NCI-H146 treated with DMSO at 0.1 percent for 48 hours (cell line): ENCODE results near the gene B3GALT4.
"Not testable (repeated sequence)": the region's sequence is repeated elsewhere in the genome, so short reads cannot be mapped to it uniquely, and the experiment has no call there.

Source experiments
- DNase-seq: peaks from one replicate; lab custom pipeline; 2025; ENCODE audit not compliant: unreplicated experiment; lab: John Stamatoyannopoulos, UW

B3GALT4 gene

DNA sequence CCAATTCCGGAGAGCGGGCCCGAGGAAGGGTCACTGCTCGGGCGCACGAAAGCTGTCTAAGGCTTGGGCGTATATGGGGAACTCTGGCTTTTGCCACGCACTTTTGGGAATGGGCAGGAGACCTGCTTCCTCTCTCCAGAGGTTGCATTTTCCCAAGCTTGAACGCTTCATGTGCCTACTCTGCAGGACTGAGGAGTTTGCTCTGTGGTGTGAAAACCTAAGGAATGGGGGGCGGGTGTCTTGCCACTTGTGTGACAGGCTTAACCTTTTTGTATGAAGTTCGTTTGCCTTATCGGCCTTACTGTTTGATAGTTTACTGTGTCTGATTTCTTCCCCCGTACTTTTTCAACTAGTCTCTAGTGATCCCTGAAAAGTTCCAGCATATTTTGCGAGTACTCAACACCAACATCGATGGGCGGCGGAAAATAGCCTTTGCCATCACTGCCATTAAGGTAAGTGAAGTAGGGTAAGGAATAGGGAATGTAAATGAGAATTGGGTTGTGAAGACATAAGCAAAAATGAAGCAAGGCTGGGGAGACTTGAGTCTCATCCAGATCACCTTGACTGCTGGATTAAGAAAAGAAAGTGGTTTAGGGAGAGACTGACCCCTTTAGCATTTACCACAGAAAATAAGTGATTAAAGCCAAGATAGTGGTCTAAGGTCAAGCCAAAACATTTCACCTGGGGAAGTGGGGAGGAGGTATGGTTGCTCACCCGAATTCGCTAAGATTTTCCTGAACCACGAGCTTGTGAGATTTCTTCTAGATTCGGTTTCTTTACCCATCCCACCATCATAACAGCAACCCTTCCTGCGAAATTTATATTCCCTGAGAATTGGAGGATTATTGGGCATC lies 4.4 kb upstream of the B3GALT4 start:
- no peak for DNase-seq

DNA sequence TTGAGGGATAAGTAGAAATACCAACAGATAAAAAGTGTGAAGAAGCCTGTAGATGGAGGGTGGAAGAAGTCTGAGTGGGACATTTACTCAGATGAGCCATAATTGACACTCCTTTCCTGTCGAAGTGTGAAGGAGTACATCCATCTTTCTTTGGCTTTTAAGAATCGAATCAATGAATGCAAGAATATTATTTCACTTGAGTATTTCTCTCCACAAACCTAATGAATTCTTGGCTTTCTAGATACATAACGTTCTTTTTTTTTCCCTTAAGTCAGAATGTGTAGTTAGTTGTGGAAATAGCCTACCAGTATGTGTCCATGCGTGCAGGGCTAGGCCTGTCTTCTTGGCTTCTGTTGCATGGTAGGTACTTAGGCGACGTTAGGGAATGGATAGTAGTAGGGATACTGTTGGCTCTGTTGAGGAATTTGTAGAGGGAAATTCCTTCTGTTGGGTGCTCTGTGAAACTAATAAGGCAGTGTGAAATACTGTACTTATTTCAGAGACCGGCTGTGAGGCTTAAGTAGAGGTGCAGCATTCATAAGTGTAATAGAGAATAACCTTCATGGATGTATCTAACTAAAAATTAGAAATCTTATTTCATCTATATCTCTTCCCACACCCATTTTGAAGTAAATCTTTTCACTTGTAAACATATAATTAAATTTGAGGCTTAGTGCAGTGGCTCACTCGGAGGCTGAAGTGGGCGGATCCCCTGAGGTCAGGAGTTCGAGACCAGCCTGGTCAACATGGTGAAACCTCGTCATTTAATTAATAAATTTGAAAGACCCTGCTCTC lies 3.6 kb upstream of the B3GALT4 start:
- no peak for DNase-seq

DNA sequence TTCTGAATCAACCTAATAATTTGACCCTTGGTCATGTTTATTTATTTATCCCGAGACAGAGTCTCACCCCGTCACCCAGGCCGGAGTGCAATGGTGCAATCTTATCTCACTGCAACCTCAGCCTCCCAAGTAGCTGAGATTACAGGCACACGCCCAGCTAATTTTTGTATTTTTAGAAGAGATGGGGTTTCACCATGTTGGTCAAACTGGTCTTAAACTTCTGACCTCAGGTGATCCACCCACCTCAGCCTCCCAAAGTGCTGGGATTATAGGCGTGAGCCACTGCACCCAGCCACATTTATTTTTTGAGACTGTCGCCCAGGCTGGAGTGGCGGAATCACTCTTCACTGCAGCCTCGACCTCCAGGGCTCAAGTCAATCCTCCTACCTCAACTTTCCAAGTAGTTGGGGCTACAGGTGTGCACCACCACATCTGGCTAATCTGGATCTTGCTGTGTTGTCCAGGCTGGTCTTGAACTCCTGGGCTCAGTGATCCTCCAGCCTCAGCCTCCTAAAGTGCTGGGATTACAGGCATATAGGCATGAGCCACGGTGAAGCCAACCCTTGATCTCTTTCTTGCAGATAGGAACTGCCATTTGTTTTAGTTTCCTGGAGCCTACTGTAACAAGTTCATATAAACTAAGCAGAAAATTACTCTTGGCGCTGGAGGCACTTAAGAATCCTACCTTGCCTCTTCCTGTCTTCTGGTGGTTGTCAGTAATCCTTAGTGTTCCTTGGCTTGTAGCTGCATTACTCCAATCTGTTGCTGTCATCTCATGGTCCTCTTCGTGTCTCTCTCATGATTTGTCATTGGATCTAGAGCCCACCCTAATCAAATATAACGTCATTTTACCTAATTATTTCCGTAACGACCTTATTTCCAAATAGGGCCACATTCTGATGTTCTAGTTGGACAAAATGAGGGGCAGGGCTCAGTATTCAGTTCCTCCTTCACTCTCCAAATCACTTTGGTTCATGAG lies 2.7 kb upstream of the B3GALT4 start:
- DNase-seq: no peak

DNA sequence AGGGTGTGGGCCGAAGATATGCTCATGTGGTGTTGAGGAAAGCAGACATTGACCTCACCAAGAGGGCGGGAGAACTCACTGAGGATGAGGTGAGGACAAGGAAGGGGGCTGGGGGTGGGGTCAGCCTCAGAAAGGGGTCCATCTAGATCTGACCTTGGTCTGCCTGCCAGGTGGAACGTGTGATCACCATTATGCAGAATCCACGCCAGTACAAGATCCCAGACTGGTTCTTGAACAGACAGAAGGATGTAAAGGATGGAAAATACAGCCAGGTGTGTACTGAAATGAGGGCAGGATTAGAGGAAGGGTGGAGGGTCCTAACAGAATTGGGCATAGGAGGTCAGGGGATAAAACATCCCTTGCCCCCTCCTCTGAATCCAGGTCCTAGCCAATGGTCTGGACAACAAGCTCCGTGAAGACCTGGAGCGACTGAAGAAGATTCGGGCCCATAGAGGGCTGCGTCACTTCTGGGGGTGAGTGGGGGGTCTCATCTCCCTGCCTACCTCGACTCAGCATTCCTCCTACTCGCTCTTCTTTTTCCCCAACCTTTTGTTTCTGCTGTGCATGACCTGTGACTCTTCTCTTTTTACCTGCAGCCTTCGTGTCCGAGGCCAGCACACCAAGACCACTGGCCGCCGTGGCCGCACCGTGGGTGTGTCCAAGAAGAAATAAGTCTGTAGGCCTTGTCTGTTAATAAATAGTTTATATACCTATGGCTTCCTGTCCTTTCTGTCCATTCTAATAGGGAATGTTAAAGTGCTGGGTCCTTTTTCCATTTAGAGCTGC lies 935 bp upstream of the B3GALT4 start:
- not testable (repeated sequence) for DNase-seq

DNA sequence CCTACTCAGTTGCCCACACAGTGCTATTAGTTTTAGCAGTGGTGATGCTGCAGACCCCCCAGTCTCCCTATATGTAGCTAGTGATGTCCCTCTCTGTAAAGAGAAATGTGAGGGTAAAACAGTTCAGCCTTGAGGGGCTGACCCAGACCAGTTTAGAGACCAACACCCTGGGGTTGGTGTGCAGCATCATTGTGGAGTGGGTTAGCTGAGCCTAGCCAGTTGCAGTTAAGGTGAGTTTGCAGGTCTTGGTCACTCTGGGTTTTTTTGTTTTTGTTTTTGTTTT lies 401 bp upstream of the B3GALT4 start:
- DNase-seq: no peak

DNA sequence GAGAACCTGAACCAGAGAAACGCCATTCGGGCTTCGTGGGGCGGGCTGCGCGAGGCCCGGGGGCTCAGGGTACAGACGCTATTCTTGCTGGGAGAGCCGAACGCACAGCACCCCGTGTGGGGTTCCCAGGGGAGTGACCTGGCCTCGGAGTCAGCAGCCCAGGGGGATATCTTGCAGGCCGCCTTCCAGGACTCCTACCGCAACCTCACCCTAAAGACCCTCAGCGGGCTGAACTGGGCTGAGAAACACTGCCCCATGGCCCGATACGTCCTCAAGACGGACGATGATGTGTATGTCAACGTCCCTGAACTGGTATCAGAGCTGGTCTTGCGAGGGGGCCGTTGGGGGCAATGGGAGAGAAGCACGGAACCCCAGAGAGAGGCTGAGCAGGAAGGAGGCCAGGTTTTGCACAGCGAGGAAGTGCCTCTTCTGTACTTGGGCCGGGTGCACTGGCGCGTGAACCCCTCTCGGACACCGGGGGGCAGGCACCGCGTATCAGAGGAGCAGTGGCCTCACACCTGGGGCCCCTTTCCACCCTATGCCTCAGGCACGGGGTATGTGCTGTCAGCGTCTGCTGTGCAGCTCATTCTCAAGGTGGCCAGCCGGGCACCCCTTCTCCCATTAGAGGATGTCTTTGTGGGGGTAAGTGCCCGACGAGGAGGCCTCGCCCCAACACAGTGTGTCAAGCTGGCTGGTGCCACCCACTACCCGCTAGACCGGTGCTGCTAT lies 904 bp downstream of the B3GALT4 start:
- DNase-seq: no peak

DNA sequence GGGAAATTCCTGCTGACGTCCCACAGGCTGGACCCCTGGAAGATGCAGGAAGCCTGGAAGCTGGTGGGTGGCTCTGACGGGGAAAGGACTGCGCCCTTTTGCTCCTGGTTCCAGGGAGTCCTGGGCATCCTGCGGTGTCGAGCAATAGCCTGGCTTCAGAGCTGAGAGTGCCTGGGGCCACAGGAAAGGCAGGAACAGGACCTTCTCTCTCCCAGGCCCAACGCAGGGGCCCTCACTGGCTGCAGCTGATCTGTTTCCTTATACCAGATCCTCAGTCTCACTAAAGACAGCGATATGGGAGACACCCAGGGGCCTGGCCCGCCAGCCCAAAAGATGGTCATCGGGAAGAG lies 1.4 kb downstream of the B3GALT4 start:
- DNase-seq: no peak

DNA sequence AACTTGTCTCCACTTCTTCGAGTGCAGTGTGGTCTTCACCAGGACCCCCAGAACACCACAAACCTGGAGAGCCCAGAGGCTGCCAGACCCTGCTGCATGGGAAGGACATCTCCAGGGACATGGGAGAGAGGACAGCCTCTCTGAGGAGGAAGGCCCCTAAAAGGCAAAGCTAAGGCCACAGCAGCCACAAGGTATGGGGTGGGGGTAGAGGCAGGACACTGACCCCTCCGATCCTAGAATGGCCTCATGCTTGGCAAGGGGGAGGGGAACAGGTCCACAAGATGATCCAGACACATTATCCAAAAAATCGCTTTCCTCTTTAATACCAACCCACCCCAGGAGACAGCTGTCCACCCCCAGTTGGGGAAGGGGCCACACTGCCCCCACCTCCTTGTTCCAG lies 1.9 kb downstream of the B3GALT4 start:
- DNase-seq: no peak

DNA sequence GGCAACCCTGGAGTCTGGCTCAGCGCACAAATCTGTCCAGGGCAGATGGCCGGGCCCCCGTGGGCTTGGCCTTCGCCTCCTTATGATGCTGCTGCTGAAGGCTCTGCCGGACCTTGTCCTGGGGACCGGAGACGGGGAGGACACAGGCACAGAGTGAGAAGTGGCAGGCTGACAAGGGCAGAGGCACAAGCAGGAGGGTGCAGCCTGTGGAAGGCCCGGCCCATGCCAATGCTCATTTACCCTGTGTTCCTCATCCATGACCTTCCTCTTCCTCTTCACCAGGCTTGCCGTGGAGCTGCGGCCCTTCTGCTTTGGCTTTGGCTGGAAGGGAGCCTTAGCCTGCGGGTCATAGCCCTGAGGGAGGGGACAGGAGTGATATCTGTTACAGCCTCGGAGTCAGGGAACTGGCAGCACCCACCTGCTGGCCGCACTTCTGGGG lies 2.4 kb downstream of the B3GALT4 start:
- DNase-seq: no peak

DNA sequence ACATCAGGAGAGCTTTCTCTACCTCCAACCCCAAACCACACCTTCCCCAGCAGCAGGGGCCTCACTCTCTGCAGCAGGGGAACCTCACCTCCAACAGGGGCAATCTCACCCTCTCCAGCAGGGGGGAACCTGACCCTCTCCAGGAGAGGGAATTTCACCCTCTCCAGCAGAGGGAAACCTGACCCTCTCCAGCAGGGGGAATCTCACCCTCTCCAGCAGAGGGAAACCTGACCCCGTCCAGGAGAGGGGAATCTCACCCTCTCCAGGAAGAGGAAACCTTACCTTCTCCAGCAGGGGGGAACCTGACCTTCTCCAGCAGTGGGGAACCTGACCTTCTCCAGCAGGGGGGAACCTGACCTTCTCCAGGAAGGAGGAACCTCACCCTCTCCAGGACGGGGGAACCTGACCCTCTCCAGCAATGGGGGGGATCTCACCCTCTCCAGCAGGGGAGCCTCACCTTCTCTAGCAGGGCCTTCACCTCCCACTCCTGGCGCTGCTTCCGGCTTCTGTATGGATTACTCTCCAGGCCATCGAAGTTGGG lies 3.1 kb downstream of the B3GALT4 start:
- DNase-seq: no peak

DNA sequence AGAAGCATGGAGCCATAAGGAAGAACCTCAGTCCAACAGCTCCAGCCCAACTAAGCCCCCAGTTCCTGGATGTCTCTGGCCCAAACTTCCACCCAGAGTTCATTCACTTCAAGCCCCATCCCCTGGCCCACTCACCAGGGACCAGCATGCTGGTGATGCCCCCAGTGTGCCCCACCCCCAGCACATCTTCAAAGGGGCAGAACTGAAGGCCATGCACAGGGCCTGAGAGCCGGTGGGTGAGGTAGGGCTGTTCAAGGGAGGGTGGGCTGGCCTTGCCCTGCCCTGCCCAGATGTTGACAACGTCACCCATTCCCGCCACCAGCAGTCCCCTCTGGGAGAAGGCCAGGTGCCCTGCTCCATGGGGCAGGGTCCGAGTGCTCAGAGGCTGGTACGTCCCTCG lies 3.6 kb downstream of the B3GALT4 start:
- no peak for DNase-seq

DNA sequence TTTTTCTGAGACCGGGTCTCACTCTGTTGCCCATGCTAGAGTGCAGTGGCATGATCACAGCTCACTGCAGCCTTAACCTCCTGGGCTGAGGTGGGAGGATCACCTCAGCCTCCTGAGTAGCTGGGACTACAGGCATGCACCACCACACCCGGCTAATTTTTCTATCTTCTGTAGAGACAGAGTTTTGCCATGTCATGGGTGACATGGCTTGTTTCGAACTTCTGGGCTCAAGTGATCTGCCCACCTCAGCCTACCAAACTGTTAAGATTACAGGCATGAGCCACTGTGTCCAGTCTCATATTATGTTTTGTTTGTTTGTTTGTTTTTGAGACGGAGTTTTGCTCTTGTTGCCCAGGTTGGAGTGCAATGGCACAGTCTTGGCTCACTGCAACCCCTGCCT lies 8.3 kb downstream of the B3GALT4 start:
- DNase-seq: not testable (repeated sequence)

DNA sequence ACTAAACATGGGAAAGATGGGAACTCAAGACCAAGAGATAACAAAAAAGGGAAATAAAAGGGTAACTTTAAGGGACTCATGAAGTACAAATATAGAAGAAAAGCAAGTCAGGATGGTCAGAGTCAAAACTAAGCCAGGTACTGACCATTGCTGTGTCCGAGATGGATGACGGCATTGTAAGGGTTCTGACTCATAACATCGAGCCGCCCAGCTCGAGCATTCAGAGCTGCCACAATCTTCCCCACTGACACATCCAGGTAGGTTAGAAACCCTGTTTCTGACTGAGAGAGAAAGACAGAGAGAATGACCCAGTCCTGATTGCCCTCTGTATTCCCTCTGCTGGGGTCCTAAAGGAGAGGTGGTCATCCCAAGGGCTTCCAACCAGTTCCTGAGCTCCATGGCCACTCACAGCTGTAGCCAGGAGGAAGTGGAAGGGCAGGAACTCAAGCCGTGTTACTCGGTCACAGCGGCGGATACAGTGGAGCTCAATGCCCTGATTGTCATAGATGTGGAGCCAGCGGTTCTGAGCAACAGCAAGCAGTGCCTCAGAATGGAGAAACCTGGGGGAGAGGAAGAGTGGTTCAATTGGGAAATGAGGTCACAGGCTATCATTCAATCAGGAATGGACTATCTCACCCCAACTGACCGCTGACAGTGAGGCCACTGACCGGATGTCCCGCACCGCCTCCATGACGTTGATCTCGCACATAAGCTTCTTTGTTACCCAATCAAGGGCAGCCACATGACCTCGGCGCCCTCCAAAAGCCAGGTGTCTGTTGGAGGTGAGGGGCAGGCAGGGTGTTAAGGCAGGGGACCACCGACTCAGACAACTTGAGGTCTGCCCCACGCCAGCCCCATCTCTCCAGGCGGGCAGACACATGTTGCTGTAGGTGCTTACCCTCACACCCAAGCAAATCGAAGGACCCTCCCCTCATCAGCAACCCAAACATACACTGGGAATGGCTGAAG lies 10.3 kb downstream of the B3GALT4 start:
- no peak for DNase-seq

DNA sequence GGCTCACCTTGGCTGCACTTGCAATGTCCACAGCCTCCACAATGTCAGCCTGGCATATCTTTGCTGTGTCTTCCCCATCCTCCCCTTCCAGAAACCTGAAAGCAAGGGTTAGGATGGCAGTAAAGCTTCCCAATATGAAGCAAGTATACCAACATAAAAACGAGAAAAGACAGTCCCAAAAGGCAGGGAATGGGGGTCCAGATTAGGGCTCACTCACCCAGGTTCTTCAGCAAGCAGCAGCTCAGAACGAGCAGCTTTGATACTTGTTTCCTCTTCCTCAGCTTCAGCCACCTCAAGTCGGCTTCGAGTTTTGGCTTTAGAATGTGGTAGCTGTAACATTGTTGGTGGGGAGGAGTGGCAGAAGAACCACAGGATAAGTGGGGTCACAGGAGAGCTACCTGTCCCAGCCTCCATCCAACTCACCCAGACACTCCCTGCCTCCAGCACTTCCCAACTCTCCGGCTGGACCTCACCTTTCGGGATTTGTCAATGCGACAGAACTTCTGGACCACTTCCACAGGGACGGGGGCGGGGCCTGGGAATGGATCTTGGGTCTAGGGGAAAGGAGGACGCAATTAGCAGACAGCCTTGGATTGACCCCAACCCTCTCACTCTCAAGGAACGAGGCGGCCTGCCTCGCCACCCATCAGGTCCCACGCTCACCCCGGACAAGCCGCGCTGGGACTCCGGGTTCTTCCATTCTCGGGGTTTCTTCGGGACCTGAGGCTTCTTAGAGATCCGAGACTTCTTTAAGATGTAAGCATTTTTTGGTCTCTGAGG lies 11.4 kb downstream of the B3GALT4 start:
- no peak for DNase-seq

DNA sequence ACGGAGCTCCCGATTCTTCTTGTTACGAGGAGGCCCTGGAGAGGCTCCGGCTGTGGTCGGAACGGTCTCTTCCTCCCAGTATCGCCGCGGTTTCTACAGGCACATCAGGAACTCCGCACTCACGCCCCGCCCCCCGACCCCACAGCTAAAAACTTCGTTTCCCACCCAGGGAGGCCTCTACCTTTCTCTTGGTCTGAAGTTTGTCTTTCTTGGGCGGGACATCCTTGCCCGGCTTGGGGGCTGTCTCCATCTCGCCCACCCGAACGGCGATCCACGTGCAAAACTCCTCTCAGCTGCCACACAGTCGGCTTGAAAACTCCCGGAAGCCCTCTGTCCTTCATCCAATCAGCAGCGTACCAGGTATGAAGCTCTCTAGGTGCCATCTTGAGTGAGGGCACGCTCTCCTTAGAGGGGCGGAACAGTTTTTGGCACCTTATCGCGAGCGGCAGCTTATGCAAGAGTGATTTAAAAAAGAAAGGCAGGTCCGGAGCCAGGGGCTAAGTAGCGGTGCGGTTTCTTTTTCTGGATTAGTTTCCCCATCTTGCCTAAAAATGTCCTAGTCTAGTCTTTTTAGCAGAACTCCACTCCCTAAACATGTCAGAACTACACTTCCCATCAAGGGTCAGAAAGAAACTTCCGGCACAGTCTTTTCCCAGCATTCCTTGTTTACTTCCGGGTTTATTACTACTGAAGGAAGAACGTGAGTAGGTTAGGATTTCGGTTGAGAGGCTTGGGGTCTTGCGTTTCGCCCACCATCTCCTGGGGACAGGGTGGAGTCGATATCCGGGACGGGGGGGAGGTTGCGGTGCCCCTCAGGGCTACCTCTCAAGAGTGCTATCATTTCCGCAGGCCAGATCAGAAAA lies 12.2 kb downstream of the B3GALT4 start, which contains the start of the genes PFDN6 and WDR46:
PFDN6 (plus strand) TSS at position 681 of the 863 bp plus-strand sequence. CDS start 256 bp downstream, outside the sequence.
WDR46 (minus strand) TSS at position 319 of the 863 bp plus-strand sequence; CDS start at position 250, 69 bp downstream.
- DNase-seq: peak; percentile 88

DNA sequence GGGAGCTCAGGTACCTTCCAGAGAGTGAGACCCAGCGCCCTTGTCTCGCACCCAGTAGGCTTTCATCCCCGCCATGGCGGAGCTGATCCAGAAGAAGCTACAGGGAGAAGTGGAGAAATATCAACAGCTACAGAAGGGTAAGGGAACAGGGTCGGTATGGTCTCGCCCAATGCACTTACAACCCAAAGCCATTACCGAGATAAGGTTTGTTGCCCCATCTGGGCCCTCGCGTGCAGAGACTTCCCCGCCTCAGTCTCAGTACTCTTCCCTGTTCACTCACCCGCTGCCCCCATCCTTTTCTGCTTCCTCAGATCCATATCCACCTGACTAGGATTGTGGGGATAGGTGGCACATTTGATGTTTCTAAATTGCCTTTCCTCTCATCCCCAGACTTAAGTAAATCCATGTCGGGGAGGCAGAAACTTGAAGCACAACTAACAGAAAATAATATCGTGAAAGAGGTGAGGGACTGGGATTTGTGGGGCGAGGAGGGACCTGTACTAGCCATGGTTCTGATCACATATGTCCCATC lies 12.9 kb downstream of the B3GALT4 start:
- no peak for DNase-seq
